Right lobe of liver (tissue), 6 donors: ENCODE results near the gene FAR2. TPM values are rescaled to one million over a fixed set of nuclear protein-coding genes. Genes with fewer than 3 reads are reported as not detected.
A peak's percentile ranks its signal among the peaks of the same experiment; 100 is the strongest.

Source experiments
- ATAC-seq, 4 donors: fragments of 200-7000 bp; cut with Tn5 transposase; one replicate each; pipeline ENCODE4 v1.9.1; 2020; ENCODE audit warnings: mild to moderate bottlenecking in 4 of 4, moderate library complexity in 4 of 4
- DNase-seq, 3 donors: peaks; one replicate each; pipeline ENCODE4 v3.0.0-alpha.2; 2020
- H3K27ac ChIP-seq, 3 donors: fragments of 200-600 bp; one replicate each; pipeline ENCODE4 v1.8.0; 2022
- H3K27me3 ChIP-seq, 2 donors: fragments of 200-600 bp; one replicate each; pipeline ENCODE4 v1.8.0; 2022
- H3K36me3 ChIP-seq, 4 donors: fragments of 200-600 bp; sonication (generic) in 1 of 4; one replicate each; pipeline versions ENCODE4 v1.5.1 to v1.8.0; 2017 to 2022; ENCODE audit warnings: control low read depth in 1 of 4
- H3K4me1 ChIP-seq, 4 donors: fragments of 200-600 bp; sonication (generic) in 1 of 4; one replicate each; pipeline versions ENCODE4 v1.5.1 to v1.8.0; 2017 to 2022; ENCODE audit warnings: control low read depth in 1 of 4
- H3K4me3 ChIP-seq, 3 donors: fragments of 200-600 bp; one replicate each; pipeline ENCODE4 v1.8.0; 2022
- H3K9me3 ChIP-seq, 4 donors: fragments of 200-600 bp; sonication (generic) in 1 of 4; one replicate each; pipeline versions ENCODE4 v1.5.1 to v1.8.0; 2017 to 2022; ENCODE audit warnings: control low read depth in 1 of 4
- CTCF ChIP-seq, 4 donors: fragments of 200-600 bp in 3 of 4; fragments of 450-650 bp in 1 of 4; IDR thresholded peaks; one replicate each; pipeline versions ENCODE4 v1.5.1 to v1.8.0; 2016 to 2022; ENCODE audit warnings: antibody characterized with exemption in 4 of 4, mild to moderate bottlenecking in 2 of 4
- POLR2A ChIP-seq: fragments of 450-650 bp; IDR thresholded peaks from one replicate; pipeline ENCODE4 v1.6.1; 2017; ENCODE audit warnings: antibody characterized with exemption, mild to moderate bottlenecking
- WGBS: methylation state at CpG from one replicate; pipeline ENCODE4 v1.1.6; 2018; ENCODE audit warnings: low coverage, low lambda C conversion rate; ENCODE audit not compliant: insufficient coverage; ENCODE audit errors: missing lambda C conversion rate; 5-methylcytosine and 5-hydroxymethylcytosine counted together
- intact Hi-C, 2 donors: fragments of 100-400 bp; cut with DNase I; formaldehyde crosslinking; loops; one replicate each; pipeline versions ENCODE4 v1.11.2 to v1.14.1; 2022
- total RNA-seq, 6 experiments: library from RNA; depleted of rRNA in 2 of 6; stranded (reverse); fragments of >200 nt in 2 of 6; fragmentation: NEBNext Ultra II Directional in 3 of 6; extraction: Animal tissue kit (Norgen Biotek cat#: 25700) in 3 of 6; gene quantifications; one replicate each; pipeline versions ENCODE4 v1.1.0 to v1.2.4, GENCODE V29; 2016 to 2023
- donor health status: DM: no; HTN: yes; CAD: no.
- donor health status: DM: no; HTN: no; CAD: no.
- donor health status: DM: no; HTN: no; CAD: no.
- donor health status: DM: no; HTN: yes; CAD: no.
- donor health status: DM: no; HTN: yes; CAD: no.

FAR2 gene
- total RNA-seq, 6 experiments from 2014 or later = 0.87 to 3.4 (median 1.9) TPM

DNA sequence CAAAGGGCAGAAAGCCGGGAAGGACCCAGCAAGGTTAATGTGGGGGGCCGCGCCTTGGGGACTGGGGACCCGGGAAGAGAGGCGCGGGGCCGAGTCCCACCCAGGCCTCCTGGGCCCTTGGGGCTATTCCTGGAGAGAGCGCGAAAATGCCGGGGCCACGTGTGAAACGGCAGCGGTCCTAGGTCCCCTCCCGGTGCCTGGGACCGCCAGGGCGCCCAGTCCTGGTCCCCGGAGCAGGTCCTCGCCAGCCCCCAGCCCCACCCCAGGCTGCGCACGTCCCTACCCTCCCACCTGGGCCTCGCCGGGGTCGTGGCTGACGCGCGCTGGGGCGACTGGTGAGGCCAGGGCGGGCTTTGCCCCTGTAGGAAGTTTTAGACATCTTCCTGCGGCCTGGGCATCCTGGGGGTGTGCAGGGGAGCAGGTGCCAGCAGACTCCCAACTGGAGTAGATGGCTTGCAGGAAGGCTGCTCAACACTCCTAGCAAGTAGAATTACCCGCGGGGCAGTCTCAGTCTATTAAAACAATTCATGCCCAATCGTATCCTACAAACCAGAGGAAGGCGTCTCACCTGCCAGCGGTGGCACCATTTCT lies 708 bp downstream of the FAR2 start:
- intact Hi-C loops = no loop called here
- ATAC-seq = peak in 3 of 4 donors; percentile 11 to 25 (median 11)

DNA sequence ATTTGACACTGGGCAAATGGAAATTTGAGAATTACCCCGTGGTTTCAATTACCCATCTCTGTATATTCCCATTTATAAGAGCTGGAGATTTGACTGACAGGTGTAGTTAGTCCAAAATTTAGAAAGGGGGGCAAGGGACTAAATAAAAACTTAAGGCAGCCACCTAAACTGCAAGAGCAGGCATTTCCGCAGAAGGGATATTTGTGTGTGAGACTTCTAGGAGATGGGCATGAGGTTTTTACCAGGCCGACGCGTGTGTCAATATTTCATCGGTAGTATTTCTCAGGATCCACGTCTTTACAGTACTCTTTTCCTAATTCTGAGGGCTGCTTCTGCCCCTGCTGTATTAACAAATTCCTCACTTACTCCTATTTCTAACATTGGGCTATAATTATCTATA lies 1.4 kb downstream of the FAR2 start:
- TF ChIP-seq POLR2A (no peak), CTCF (IDR thresholded peaks at IDR 0.05) (no peak)
- no peak overlapping the region for H3K27ac ChIP-seq
- WGBS = 73% methylated on average over 7 of the region's 7 CpGs
- ATAC-seq (no peak), DNase-seq (no peak)
- no peak overlapping the region for H3K4me3 ChIP-seq
- no peaks in the 10 kb centered on the region for H3K27me3 ChIP-seq
- no peaks in the 10 kb centered on the region for H3K36me3 ChIP-seq
- peaks cover 0 to 10% (median 0%) of the 10 kb centered on the region in 4 donors for H3K4me1 ChIP-seq
- intact Hi-C loops = no loop called here
- H3K9me3 ChIP-seq = no peaks in the 10 kb centered on the region

More for the DNA sequence above, 708 bp downstream of the FAR2 start:
- no CpG with 5 or more reads among the region's 34 CpGs for WGBS
- no peaks in the 10 kb centered on the region for H3K9me3 ChIP-seq
- peak overlapping the region in 2 of 3 donors; percentile 51 to 69 for H3K27ac ChIP-seq
- peak overlapping the region; percentile 53 to 62 (median 58) for H3K4me3 ChIP-seq
- H3K36me3 ChIP-seq = no peaks in the 10 kb centered on the region
- DNase-seq = peak in 1 of 3 donors; percentile 53
- no peak for TF ChIP-seq CTCF (IDR thresholded peaks at IDR 0.05)
- no peak for TF ChIP-seq POLR2A
- peaks cover 0 to 10% (median 0%) of the 10 kb centered on the region in 4 donors for H3K4me1 ChIP-seq
- H3K27me3 ChIP-seq = no peaks in the 10 kb centered on the region

GRCh38 chr12:29152223-29152868 lies 3.3 kb downstream of the FAR2 start:
- Histone ChIP-seq H3K4me3 (no peak overlapping the region), H3K9me3 (no peaks in the 10 kb centered on the region), H3K4me1 (peaks cover 0 to 10% (median 0%) of the 10 kb centered on the region in 4 donors), H3K27ac (no peak overlapping the region), H3K27me3 (no peaks in the 10 kb centered on the region), H3K36me3 (no peaks in the 10 kb centered on the region)
- intact Hi-C loops = no loop called here
- DNase-seq = no peak
- WGBS = 39% methylated on average over 1 of the region's 1 CpG
- peak in 1 of 4 donors; percentile 31 for ATAC-seq
- TF ChIP-seq POLR2A = no peak
- TF ChIP-seq CTCF (IDR thresholded peaks at IDR 0.05) = no peak

DNA sequence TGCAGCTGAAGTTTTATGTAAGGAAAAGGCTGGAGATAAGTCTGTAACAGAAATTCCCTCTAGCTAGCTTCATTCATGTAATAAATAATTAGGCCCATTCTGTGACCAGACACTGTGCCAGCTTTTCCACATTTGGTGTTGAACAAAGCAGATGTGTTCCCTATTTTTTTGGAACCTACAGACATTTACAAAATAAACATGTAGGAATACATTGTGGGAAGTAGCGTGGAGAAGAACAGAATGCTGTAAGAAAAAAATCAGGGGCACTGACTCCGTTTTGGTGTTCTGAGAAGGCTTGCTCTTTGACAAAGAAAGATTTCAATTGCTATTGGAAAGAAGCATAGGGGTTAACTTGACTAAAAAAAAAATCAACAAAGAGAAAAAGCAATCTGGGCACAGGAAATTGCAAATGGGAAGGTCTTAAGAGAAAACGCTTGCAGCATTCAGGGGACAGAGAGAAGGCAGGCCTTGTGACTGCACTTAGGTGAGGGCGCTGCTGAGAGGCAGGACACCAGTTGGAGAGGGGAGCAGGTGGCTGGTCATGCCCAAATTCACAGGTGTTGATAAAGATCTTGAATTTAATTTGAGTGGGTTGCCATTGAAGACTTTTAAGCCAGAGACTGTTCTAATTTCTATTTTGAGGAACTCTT lies 4.0 kb downstream of the FAR2 start:
- H3K4me3 ChIP-seq = no peak overlapping the region
- H3K27me3 ChIP-seq = no peaks in the 10 kb centered on the region
- H3K9me3 ChIP-seq = no peaks in the 10 kb centered on the region
- no peak overlapping the region for H3K27ac ChIP-seq
- no peak for ATAC-seq
- H3K36me3 ChIP-seq = no peaks in the 10 kb centered on the region
- H3K4me1 ChIP-seq = peaks cover 0 to 10% (median 0%) of the 10 kb centered on the region in 4 donors
- TF ChIP-seq POLR2A (no peak), CTCF (IDR thresholded peaks at IDR 0.05) (no peak)
- no peak for DNase-seq
- intact Hi-C loops = no loop called here
- 55% methylated on average over 4 of the region's 4 CpGs for WGBS
